Colon (tissue), 2 donors: ENCODE measurements around the gene UBE3B.

Source experiments
- FAIRE-seq: peaks from 2 replicates; lab custom pipeline; 2012; peaks lifted over from hg19 to GRCh38; lab: Jason Lieb, UNC
- donor health status: control.
- donor health status: control.

Gene UBE3B

DNA sequence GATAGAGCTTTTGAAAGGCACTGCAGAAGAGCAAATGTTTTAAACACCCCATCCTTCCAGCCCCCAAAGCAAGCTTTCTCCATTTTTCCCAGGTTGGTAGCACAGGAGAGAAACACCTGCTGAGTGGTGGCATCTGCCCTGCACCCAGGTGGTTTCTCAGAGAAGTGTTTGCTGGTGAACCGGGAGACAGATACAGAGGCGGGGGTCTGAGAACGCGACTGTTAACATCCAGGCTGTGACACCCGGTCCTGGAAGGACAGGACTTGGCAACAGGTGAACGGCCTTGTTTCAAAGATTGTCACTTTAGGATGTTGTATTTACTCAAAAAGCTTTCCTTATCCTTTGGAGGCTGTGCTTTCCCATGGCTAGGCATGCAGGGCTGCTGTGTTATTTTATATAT lies 77.3 kb downstream of the UBE3B start:
- no peak for FAIRE-seq

DNA sequence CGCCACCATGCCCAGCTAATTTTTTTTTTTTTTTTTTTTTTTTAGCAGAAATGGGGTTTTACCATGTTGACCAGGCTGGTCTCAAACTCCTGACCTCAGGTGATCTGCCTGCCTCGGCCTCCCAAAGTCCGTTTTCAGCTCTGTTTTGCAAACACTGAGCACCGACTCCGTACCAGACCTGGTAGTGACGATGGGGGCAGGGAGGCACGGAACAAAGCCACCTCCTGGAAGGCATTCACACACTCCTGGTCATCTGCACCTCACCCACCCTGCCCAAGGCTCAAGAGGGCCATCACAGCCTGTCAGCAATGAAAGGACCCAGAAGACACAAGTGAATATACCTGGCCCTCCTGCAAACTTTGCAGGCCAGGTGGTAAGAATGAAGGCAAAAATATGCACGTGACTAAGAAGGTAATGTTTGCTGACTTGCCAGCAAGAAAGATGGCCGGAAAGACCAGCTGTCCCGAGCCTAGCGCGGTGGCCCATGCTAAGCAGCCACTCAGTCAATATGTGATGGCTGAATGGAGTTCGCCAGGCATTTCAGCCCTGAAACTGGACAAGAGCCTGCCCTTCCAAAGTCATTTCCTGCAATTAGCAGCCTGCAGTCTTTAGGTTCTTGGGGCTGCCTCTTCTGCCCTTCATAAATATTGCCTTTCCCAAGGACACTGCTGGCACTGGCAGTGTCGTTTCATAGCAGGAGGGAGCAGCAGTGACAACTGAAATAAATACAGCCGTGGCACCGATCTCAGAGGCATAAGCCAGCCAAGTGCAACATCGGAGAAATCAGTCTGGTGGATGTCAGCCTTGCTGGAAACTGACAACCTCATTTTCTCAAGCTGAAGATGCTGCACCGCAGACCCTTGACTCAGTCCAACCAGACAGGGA lies 78.2 kb downstream of the UBE3B start:
- FAIRE-seq: no peak

DNA sequence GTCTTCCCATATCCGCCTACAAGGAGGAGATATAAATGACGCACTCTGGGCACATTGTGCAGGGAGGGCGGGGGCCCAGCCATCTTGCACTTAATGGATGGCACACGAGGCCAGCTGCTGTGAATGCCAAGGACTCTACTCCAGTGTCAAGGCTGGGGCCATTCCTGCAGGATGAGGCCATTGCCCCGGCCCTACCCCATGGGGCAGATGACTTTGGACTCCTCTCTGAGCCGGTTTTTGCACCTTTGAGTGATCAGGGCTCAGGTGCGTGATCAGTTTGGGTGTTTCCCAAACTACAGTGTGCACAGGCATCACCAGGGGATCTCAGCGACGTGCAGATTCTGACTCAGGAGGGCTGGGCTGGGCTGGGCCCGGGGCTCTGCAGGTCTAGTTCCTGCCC lies 79.8 kb downstream of the UBE3B start:
- FAIRE-seq: no peak

DNA sequence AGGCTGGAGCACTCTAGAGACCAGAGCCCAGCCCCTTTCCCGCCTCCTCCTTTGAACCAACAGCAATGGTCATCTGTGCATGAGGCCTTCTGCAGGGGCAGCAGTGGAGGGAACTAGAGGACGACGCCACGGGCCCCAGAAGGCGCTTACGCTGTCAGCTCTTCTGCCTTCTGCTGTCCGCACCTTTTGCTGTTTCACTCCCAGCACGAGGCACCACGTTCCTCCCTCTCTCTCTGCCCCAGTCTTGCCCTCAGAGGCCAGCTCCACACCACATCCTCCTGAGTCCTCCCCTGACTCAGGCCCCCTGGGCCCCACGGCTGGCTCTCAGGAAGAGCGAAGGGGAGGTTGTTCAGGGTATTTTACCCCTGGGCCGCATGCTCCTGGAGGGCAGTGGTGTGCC lies 80.4 kb downstream of the UBE3B start:
- no peak for FAIRE-seq

DNA sequence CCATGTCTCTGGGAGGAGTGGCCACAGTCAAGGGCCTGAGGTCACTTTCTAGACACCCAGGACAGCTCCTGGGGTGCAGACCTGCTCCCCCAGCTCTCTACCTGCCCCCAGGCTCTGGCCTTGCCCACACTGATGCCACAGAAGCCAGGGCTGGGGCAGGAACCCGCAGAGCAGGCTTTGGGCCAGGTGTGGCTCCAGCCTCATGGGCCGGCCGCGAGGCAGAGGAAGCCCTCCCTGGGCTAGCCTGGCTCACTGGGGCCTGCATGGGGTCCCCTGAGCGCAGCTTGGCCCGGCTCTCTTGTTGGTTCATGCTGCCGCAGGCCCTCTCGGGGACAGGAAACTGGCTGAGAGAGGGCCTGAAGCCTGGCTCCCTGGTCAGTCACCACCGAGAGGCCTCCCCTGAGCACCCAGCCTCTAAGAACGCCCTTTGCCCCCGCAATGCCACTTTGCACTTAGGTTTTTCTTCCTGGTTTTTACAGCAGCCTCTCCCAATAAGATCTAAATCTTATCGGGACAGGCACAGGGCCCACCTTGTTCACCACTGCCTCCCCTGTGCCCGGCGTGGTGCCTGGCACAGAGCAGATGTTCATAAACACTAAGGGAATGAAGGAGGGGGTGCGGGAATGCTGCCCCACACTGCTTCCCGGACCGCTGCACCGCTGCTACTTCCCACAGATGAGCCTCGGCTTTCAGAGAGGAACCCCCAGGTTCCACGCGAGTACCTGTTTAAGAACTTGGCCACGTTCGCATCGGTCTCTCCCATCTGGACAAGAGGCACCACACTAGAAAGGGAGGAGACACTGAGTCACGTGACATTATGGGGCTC lies 81.2 kb downstream of the UBE3B start:
- FAIRE-seq: no peak

DNA sequence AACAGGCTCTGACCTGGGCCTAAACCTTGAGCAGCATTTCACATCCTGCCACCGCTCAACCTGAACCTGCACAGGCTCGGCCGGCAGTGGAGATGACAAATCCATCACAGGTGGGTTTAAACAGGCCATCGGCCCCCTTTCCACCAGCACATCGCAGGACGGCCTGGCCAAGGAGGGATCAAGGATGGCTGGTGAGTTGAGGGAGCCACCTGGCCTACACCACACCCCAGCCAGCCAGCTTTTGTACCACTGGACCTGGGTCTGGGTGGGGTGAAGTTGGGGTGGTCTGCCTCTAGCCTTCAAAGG lies 81.7 kb downstream of the UBE3B start:
- FAIRE-seq: no peak

DNA sequence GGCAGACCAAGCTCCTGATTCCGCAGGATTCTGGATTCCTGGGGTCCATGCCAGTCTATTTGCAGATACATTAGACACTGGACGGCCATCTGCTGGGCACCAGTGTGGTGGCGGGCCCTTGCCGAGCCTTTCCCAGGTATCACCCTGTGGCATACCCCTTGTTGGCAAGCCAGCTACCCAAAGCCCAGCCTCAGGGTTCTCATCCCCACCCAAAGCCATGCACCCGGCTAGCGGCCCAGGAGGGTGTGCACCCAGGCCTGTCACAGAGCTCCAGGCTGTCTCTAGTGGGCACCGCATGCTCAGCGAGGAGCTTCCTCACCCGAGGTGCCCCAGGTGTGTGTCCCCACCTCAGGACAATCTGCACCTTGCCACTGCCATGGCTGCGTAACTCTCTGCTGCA lies 82.2 kb downstream of the UBE3B start:
- no peak for FAIRE-seq

DNA sequence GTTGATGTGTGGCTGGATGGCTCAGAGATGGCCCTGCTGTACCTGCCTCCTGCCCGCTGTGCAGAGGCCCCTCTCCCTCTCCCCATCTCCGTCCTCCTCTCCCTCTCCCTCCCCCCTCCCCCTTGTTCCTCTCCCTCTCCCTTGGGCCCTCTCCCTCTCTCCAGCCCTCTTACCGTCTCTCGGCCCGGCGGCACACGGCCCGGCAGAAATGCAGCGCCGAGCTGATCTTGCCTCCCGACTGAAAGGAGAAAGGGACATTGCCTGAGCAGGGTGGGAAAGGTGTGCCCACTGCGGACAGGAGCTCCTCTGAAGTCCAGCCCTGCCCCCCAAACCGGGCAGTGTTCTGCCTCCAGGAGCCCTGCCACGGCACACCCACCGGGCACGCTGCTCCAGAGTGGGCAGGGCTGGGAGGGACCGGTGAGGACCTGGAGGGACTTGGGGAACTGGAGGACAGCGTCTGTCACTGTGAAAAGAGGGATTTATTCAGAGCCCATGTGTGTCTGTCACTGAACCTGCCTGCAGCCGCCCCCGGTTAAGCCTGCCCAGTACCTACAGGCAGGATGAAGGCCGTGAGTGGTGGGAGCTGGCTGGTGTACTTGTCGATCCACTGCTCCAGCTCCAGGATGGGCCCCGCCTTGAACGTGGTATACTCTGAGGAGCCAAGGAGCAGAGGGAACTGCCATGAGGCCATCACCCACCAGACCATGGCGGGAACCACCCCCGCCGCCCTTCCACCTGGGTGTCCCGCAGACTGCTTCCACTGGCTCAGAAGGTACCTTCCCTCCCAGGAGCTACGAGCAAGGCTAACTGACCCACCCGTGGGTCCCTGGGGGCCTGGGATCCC lies 83.7 kb downstream of the UBE3B start:
- FAIRE-seq: no peak

DNA sequence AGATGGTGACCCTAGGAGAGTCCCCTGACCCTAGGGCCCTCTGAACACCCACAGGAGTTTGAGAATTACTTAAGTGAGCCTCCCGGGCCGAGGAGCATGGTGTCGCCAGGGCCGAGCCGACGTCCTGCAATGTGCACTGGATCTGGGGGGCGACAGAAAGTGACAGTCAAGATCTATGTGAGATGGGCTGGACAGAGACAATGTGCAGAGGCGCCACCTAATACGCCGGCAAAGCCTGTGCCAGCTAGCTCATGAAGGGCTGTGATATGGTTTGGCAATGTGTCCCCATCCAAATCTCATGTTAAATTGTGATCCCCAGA lies 84.2 kb downstream of the UBE3B start:
- no peak for FAIRE-seq

DNA sequence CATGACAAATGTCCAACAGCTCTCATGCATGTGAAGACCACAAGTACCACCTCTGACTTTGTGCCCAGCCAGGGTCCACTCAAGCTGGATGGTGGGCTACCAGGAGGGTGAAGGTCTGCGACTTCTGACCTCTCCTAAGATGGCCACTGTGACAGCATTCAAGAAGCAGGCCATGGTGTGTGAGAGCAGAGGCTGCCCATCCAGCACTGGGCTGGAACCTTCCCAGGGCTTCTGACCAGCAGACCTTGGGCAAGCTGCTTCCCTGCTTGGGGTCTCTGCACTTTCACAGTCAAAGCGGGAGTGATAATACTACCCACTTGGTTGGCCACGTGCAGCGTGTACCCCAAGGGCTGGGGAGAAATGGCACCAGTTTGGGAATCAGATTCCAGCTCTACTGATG lies 85.4 kb downstream of the UBE3B start:
- FAIRE-seq: no peak

DNA sequence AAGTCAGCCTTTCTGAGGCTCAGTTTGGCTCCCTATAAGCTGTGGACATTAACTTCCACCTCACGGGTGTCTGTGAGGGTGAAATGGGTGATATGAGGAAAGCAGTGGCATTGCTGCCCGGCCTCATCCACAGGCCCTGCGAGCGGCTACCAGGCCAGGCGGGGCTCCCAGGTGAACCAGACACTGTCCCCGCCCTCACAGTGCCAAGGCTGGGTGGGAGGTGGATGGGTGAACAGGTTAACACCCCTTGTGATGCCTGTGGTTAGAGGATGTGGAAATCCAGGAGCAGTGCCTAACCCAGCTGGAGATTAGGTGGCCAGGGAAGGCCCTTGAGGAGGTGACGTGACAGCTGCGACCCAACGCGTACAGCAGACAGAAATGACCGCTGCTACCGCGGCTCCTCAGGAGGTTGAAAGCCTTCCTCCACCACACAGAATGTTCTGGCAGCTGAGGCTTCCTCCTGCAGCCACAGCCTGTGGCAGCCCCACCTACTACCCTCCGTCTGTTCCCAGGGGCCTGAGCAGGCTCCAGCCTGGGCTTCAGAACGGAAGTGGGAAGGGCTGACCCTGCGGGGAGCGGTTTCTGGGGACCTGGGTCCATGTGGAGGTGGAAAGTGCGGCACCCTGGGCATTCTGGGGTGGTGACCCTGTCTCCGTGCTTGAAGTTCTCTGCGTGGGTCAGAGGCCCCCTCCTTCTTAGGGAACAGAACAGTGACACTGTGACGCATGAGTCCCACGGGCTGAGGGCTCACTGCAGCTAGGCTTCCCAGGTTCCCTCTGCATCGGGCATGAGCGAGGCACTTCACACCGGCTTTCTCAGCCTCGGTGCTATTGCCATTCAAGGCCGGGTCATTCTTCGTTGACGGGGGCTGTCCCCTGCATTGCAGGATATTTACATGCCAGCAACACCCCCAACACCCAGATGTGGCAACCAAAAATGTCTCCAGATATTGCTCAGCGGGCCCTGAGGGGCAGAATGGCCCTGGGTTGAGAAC lies 86.2 kb downstream of the UBE3B start:
- no peak for FAIRE-seq

DNA sequence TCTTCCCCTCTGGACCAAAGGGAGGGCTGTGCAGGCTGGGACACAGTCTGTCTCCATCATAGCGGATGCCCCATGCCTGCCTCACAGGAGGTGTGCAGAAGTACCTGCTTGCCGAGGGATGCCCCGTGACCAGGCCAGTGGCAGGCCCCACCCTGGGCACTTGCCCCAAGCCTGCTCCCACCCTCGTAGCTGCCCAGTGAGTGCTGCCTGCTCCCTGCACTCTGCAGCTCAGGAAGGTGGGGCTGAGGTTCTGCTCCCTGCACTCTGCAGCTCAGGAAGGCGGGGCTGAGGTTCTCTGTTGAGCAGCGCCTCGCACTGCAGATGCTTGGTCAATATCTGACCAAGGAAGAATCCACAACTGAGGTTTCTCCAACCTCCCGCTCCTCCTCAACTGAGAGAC lies 89.0 kb downstream of the UBE3B start:
- no peak for FAIRE-seq

DNA sequence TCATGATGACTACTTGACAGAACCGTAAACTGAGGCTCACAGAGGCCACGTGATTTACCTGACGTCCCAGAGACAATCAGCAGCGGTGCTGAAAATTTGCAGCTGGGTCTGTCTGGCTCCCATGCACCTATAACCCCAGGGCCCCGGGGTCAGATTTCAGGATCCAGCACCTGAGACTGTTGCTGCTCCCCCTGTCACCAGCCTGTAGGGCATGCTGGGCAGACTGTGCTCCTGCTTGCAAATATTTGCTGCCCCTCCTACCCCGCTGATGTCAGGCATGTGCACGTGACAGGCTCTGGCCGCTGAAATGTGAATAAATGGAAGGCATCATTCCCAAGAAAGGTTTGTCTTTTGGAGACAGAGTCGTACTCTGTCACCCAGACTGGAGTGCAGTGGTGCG lies 89.9 kb downstream of the UBE3B start:
- no peak for FAIRE-seq

DNA sequence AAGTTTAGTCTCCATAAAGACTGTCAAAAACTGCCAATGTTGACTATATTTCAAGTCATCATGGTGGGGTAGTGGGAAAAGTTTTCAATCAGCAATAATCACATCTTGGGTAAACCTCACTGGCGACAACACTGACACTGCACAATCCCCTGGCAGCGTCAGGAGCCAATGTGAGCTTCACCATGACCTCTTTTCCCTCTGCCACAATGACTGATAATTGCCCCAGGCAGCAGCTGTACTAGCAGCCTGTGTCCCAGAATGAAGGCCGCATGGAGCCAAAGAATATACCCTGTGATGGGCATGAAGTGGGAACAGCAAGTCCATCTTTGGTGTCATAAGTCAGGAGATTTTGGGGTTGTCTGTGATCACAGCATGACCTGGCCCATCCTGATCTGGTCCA lies 90.5 kb downstream of the UBE3B start:
- FAIRE-seq: no peak

DNA sequence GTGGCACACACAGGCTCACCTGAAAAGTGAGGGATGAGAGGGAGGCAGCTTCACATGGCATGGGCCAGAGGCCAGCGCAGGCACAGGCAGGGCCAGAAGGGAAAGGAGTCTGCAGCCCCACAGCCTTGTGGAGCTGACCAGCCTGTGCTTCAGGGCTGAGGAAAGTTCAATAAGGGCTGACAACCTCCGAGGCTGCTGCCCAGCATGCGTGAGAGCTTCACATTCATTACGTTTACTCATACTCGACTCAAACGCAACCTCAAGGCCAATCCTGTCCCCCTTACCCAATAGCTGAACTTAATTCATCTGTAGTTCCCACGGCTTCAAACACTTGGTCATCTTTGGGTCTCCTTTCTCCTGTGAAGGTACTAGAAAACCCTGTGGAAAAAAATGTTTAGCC lies 91.1 kb downstream of the UBE3B start:
- FAIRE-seq: no peak

DNA sequence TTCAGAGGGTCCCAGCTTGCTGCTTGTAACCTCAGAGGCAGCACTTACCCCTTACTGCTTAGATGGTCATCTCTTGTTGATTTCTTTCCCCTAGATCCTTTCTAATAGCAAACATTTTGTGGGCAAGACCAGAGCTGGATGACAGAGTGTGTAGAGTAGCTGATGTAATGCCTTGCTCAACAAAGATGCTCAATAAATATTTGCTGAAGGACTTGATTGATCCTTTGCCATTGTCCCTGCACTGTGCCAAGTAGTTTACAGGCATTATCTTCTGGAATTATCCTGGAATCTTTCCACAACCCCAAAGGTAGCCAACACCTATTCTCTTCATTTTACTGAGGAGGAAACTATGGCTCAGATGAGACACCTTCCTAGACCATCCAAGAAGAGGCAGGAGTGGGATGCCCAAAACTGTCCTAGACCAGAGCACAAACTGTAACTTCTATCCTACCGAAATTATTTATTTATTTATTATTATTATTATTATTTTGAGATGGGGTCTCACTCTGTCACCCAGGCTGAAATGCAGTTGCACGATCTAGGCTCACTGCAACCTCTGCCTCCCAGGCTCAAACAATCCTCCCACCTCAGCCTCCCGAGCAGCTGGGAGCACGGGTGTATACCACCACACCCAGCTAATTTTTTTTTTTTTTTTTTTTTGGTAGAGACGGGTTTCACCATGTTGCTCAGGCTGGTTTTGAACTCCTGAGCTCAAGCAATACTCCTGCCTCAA lies 94.5 kb downstream of the UBE3B start:
- FAIRE-seq: no peak

DNA sequence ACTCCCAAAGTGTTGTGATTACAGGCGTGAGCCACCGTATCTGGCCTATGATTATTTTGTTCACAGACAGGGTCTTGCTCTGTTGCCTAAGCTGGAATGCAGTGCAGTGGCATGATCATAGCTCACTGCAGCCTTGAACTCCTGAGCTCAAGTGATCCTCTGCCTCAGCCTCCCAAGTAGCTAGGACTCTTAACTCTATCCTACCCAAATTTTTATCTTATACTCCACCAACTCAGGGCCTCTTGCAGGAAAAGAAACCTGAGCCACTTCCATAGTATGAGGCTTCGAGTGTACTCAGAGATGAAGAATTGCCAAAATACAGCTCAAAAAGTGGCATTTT lies 95.0 kb downstream of the UBE3B start:
- FAIRE-seq: no peak

DNA sequence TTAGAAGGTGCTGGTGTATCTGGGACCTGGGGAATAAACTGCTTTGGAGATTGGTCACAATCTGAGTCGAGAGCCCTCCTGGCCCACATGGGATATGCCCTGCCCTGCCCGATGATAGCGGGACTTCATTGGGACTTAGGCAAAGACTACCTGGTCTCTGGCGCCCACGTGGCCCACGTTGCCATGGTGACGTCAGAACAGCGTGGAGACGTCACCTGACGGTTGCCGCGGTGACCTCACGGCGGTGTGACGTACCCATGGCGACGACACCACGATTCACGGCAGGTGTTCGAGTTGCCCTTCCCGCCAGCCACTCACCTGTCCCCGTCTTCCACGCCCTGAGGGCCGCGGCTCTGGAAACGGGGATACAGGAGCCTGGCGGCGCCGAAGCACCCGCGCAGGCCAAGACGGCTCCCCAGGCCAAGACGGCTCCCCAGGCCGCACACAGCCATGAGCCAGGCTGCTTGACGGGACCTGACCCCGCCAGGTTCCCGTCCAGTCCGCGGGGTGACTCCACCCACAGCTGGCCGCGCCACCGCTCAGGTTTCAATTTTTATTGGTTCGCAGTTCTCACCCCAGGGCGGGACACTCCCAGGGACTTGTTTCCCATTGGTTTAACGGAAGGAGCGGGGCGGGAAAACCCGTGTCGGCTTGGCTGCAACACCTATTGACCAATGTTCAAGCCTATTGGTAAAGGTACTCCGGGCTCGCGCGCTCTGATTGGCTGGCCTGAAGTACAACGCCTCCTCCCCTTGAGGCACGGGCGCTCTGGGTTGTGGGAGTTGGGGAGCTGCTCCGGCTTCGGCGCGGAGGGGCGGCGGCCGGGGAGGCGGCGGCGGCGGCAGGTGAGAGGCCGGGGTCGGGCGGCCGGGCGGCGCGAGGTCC lies 95.8 kb downstream of the UBE3B start, which contains the start of the genes MMAB and MVK:
TSS of gene MMAB (minus strand) at position 476 of the 885 bp plus-strand sequence. CDS start at position 452, 24 bp downstream.
TSS of gene MVK (plus strand) at position 766 of the 885 bp plus-strand sequence. CDS start 1,029 bp downstream, outside the sequence.
- FAIRE-seq: no peak

DNA sequence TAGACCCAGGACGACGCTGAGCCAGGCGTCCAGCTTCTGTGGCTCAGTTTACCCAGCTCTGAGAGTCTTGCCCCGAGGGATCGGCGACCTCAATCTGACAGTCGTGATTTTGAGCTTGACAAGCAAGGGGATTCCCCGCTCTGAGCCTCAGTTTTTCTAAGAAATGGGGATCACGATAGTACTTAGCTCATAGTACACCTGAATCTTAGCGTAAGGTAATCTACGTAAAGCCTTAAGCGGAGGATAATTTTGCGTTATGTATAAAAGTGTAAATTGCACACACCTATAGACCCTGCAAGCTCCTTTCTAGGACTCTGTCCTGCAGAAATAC lies 96.4 kb downstream of the UBE3B start:
- no peak for FAIRE-seq

DNA sequence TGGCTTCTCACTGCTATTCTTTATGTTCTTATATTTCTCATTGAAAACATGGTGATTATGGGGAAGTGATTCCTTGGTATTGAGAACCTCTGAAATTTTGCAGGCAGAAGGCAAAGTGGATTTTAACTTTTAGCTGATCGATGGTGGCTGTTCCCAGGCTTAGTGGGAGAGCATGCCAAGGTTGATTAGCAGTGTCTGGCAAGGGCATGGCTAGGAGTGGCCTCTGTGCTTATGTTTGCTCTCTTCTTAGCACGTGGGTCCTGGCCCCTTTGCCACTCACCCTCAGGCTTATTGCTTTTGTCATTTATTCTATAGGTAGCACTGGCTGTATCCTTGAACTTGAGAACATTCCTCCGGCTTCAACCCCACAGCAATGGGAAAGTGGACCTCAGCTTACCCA lies 98.2 kb downstream of the UBE3B start:
- no peak for FAIRE-seq
